ENCODE data around the gene SERPINB7.

DNA sequence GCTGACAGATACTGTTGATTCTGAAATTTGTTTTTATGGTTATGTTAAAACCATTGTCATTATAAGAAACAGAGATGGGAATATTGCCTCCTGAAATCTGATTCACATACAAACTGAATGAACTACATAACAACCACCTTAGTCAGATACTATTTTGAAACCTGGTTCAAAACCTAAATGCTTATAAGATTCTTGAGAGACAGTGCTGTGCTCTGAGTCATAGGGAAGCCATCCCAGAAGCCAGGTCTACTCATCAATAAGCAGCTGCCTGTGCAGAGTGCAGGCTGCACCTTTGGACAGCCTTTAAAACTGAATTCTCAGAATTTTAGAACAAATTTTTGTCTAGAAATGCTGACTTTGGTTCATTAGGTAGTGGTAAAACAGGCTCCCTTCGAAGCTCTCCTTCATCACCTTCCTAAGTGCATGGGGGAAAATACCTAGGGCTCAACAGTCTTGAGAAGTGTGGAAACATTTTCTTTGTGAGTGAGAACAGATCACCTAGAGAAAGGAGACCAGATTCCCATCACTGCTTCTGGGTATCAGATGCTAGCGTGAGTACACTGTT is at the start of gene SERPINB7:
- TF ChIP-seq FOXM1 (IDR thresholded peaks at IDR 0.05; ENCODE audit: borderline replicate concordance) (no peak), SUZ12 (IDR thresholded peaks at IDR 0.05) (no peak), SP1 (IDR thresholded peaks at IDR 0.05) (no peak), FOXK2 (IDR thresholded peaks at IDR 0.05) (no peak), BHLHE40 (IDR thresholded peaks at IDR 0.05; ENCODE audit: borderline replicate concordance) (no peak), FOXA1 (IDR thresholded peaks at IDR 0.05) (no peak)
- TF ChIP-seq, protein P1, sequence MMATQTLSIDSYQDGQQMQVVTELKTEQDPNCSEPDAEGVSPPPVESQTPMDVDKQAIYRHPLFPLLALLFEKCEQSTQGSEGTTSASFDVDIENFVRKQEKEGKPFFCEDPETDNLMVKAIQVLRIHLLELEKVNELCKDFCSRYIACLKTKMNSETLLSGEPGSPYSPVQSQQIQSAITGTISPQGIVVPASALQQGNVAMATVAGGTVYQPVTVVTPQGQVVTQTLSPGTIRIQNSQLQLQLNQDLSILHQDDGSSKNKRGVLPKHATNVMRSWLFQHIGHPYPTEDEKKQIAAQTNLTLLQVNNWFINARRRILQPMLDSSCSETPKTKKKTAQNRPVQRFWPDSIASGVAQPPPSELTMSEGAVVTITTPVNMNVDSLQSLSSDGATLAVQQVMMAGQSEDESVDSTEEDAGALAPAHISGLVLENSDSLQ (IDR thresholded peaks at IDR 0.05) = no peak

Data from HEK293T (cell line).